Stimulated activated CD4-positive, alpha-beta T cell treated with anti-CD3 and anti-CD28 coated beads, TNF-alpha, amount 100 ng/mL, for 48 hours (primary cell): ENCODE measurements around the gene P3H3.

Source experiments
- DNase-seq, 3 donors: peaks; one replicate each; pipeline ENCODE4 v3.0.0-alpha.2; 2020; ENCODE audit warnings: low read depth in 3 of 3

Gene P3H3

GRCh38 chr12:6826734-6827436, 1.3 kb upstream of the P3H3 start:
- no peak for DNase-seq

- peak in 2 of 3 donors; percentile 29 to 70 for DNase-seq
These were observed 733 bp upstream of the P3H3 start for GRCh38 chr12:6827437-6827911.

GRCh38 chr12:6828781-6829535, 751 bp downstream of the P3H3 start:
- no peak for DNase-seq

- DNase-seq, result no peak
These were observed 1.5 kb downstream of the P3H3 start for GRCh38 chr12:6829536-6830220.

GRCh38 chr12:6830286-6830890, 2.2 kb downstream of the P3H3 start:
- no peak for DNase-seq

GRCh38 chr12:6830999-6831398, 2.8 kb downstream of the P3H3 start:
- no peak for DNase-seq

GRCh38 chr12:6831450-6831995, 3.3 kb downstream of the P3H3 start:
- no peak for DNase-seq

GRCh38 chr12:6832125-6832524, 3.9 kb downstream of the P3H3 start:
- DNase-seq, result no peak

- DNase-seq, result no peak
These were observed 5.1 kb downstream of the P3H3 start for GRCh38 chr12:6833189-6833890.

- no peak for DNase-seq
These were observed 6.0 kb downstream of the P3H3 start for GRCh38 chr12:6834254-6834653.

- no peak for DNase-seq
These were observed 6.7 kb downstream of the P3H3 start for GRCh38 chr12:6834873-6835272.

GRCh38 chr12:6836851-6837250, 8.6 kb downstream of the P3H3 start:
- DNase-seq, result no peak

GRCh38 chr12:6837370-6838060, 9.3 kb downstream of the P3H3 start:
- DNase-seq, result no peak

GRCh38 chr12:6838854-6839253, 10.6 kb downstream of the P3H3 start:
- no peak for DNase-seq

GRCh38 chr12:6839482-6840201, 11.4 kb downstream of the P3H3 start:
- no peak for DNase-seq

GRCh38 chr12:6840330-6840729, 12.1 kb downstream of the P3H3 start:
- no peak for DNase-seq

GRCh38 chr12:6840761-6841515, 12.7 kb downstream of the P3H3 start, which contains the start of gene GNB3:
TSS of gene GNB3 (plus strand) at chr12:6840925. CDS start at chr12:6841288, 363 bp downstream.
- no peak for DNase-seq

- no peak for DNase-seq
These were observed 13.9 kb downstream of the P3H3 start for GRCh38 chr12:6842075-6842474.
